ENCODE results near the gene KCNQ2. TPM values are rescaled to one million over a fixed set of nuclear protein-coding genes. Genes with fewer than 3 reads are reported as not detected.

The KCNQ2 gene
- total RNA-seq, 2 donors from 2014 or later: 0.19 to 0.27 TPM

DNA sequence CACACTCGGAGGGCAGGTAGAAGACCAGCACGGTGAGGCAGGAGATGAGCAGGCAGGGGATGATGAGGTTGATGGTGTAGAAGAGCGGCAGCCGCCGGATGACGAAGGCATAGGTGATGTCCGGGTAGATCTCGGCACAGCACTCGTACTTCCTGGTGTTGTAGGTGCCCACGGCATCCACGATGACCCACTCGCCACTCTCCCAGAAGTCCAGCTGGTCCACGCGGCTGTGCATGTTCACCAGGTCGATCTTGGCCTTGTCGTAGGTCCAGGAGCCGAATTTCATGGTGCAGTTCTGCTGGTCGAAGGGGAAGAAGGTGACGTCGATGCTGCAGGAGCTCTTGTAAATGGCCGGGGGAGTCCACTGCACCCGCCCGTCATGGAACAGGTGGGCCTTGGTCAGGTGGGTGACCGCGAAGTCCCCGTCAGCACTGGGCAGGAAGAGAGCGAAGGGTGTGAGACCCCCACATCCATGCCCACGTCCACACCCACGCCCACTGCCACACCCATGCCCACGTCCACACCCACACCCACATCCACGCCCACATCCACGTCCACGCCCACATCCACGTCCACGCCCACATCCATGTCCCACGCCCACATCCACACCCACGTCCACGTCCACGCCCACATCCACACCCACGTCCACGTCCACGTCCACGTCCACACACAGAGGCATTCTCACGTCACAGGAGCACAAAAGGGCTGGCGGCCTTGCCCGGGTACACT, 121.7 kb downstream of the KCNQ2 start:
- TF ChIP-seq, protein P1, sequence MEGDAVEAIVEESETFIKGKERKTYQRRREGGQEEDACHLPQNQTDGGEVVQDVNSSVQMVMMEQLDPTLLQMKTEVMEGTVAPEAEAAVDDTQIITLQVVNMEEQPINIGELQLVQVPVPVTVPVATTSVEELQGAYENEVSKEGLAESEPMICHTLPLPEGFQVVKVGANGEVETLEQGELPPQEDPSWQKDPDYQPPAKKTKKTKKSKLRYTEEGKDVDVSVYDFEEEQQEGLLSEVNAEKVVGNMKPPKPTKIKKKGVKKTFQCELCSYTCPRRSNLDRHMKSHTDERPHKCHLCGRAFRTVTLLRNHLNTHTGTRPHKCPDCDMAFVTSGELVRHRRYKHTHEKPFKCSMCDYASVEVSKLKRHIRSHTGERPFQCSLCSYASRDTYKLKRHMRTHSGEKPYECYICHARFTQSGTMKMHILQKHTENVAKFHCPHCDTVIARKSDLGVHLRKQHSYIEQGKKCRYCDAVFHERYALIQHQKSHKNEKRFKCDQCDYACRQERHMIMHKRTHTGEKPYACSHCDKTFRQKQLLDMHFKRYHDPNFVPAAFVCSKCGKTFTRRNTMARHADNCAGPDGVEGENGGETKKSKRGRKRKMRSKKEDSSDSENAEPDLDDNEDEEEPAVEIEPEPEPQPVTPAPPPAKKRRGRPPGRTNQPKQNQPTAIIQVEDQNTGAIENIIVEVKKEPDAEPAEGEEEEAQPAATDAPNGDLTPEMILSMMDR (IDR thresholded peaks at IDR 0.05): no peak
- no peaks in the 10 kb centered on the region for H3K27me3 ChIP-seq

More for the DNA sequence above, 121.7 kb downstream of the KCNQ2 start:
- no peak overlapping the region for H3K27ac ChIP-seq
- no peaks in the 10 kb centered on the region for H3K4me1 ChIP-seq
- intact Hi-C loops (cut with DNase I): no loop called here
- H3K9me3 ChIP-seq: no peaks in the 10 kb centered on the region
- no peak for DNase-seq
- H3K36me3 ChIP-seq: no peaks in the 10 kb centered on the region
- H3K9ac ChIP-seq (ENCODE audit: low read depth in 2 of 2, low read length in 2 of 2): no peak overlapping the region
- H3K4me3 ChIP-seq: no peak overlapping the region

Other genes starting within 250 kb of the KCNQ2 start
- not detected for gene BIRC7, start 236.8 kb downstream of the KCNQ2 start, total RNA-seq
- under 1 TPM in 1 of 2 donors, not detected in 1; 0.29 TPM for gene NKAIN4, start 218.2 kb downstream of the KCNQ2 start, total RNA-seq
- gene ARFGAP1, start 199.8 kb downstream of the KCNQ2 start, total RNA-seq: 100 to 1,000 TPM in 1 of 2 donors, 10 to 100 TPM in 1; 66.9 to 109 TPM
- not detected for gene COL20A1, start 179.5 kb downstream of the KCNQ2 start, total RNA-seq
- under 1 TPM in 1 of 2 donors, not detected in 1; 0.05 TPM for gene CHRNA4, start 111.3 kb downstream of the KCNQ2 start, total RNA-seq
- gene EEF1A2, start 26.4 kb upstream of the KCNQ2 start, total RNA-seq: 1 to 10 TPM; 1.5 to 3.2 TPM
- gene PPDPF, start 48.1 kb upstream of the KCNQ2 start, total RNA-seq: 100 to 1,000 TPM; 561 to 634 TPM
- 10 to 100 TPM; 69.0 to 91.1 TPM for gene PTK6, start 64.7 kb upstream of the KCNQ2 start, total RNA-seq
- gene SRMS, start 75.1 kb upstream of the KCNQ2 start, total RNA-seq: under 1 TPM; 0.32 to 0.49 TPM
- gene FNDC11, start 81.5 kb upstream of the KCNQ2 start, total RNA-seq: under 1 TPM; 0.35 to 0.69 TPM
- 10 to 100 TPM; 36.3 to 38.0 TPM for gene HELZ2, start 101.6 kb upstream of the KCNQ2 start, total RNA-seq
- gene GMEB2, start 154.4 kb upstream of the KCNQ2 start, total RNA-seq: 10 to 100 TPM; 11.5 to 14.8 TPM
- gene STMN3, start 180.8 kb upstream of the KCNQ2 start, total RNA-seq: 1 to 10 TPM; 2.5 to 5.3 TPM
- gene RTEL1, start 185.7 kb upstream of the KCNQ2 start, total RNA-seq: 10 to 100 TPM; 25.7 to 34.9 TPM
- gene TNFRSF6B, start 224.0 kb upstream of the KCNQ2 start, total RNA-seq: 1 to 10 TPM in 1 of 2 donors, not detected in 1; 7.5 TPM
- 10 to 100 TPM; 35.3 to 76.9 TPM for gene ARFRP1, start 235.3 kb upstream of the KCNQ2 start, total RNA-seq
- 10 to 100 TPM; 27.2 to 41.4 TPM for gene ZGPAT, start 235.4 kb upstream of the KCNQ2 start, total RNA-seq